MCF 10A (cell line): Measurements from ENCODE around the gene GRK6. TPM values are rescaled to one million over a fixed set of nuclear protein-coding genes. Genes with fewer than 3 reads are reported as not detected.

ENCODE experiments used
- BruUV-seq: library from RNA; stranded (reverse); fragments of 400-500 nt; replicated peaks from 2 replicates; lab custom pipeline; 2021; lab: Mats Ljungman, UMichigan
- CTCF ChIA-PET: fragments of 300-600 bp; sonication (Branson Sonifier 250); formaldehyde crosslinking; extraction: SDS; loops from one replicate; lab custom pipeline; 2021; ENCODE audit warnings: antibody characterized with exemption, inconsistent platforms; lab: Yijun Ruan, JAX
- POLR2A ChIA-PET: fragments of 300-600, 350-650 bp; sonication (Branson Sonifier 250); formaldehyde crosslinking; extraction: SDS; loops from one replicate; lab custom pipeline; 2020; ENCODE audit warnings: antibody characterized with exemption, inconsistent platforms; lab: Yijun Ruan, JAX
- DNase-seq: peaks from one replicate; pipeline ENCODE4 v3.0.0-alpha.2; 2018; ENCODE audit not compliant: unreplicated experiment
- H3K27ac Mint-ChIP-seq: one replicate; pipeline ENCODE4 v1.8.0; 2022; ENCODE audit warnings: mild to moderate bottlenecking, low read depth, mixed read lengths; ENCODE audit not compliant: unreplicated experiment
- H3K27me3 Mint-ChIP-seq: one replicate; pipeline ENCODE4 v1.8.0; 2022; ENCODE audit warnings: mixed read lengths; ENCODE audit not compliant: insufficient read depth, unreplicated experiment
- H3K36me3 Mint-ChIP-seq: one replicate; pipeline ENCODE4 v1.8.0; 2022; ENCODE audit warnings: mild to moderate bottlenecking, moderate library complexity, mixed read lengths; ENCODE audit not compliant: insufficient read depth, unreplicated experiment
- H3K4me1 Mint-ChIP-seq: one replicate; pipeline ENCODE4 v1.8.0; 2022; ENCODE audit warnings: mixed read lengths; ENCODE audit not compliant: insufficient read depth, unreplicated experiment
- H3K4me3 Mint-ChIP-seq: one replicate; pipeline ENCODE4 v1.8.0; 2022; ENCODE audit warnings: mild to moderate bottlenecking, moderate library complexity, mixed read lengths; ENCODE audit not compliant: unreplicated experiment
- H3K9me3 Mint-ChIP-seq: one replicate; pipeline ENCODE4 v1.8.0; 2022; ENCODE audit warnings: mixed read lengths; ENCODE audit not compliant: unreplicated experiment
- CTCF ChIP-seq: fragments of 200-600 bp; IDR thresholded peaks from one replicate; pipeline ENCODE4 v1.8.0; 2022; ENCODE audit warnings: antibody characterized with exemption, mild to moderate bottlenecking; ENCODE audit not compliant: unreplicated experiment
- intact Hi-C: fragments of 100-400 bp; cut with micrococcal nuclease; formaldehyde crosslinking; loops from 2 replicates; pipeline ENCODE4 v1.14.1; 2022
- total RNA-seq: library from RNA; stranded (reverse); gene quantifications from 2 replicates; pipeline ENCODE4 v1.2.3, GENCODE V29; 2022

GRK6 gene
- total RNA-seq, 1 experiment from 2014 or later = 52.0 TPM

- H3K4me1 Mint-ChIP-seq = peaks cover 6% of the 10 kb centered on the region
- no peak overlapping the region for H3K4me3 Mint-ChIP-seq
- peak; percentile 68 for TF ChIP-seq CTCF
- H3K9me3 Mint-ChIP-seq = no peaks in the 10 kb centered on the region
- no peak overlapping the region for H3K27ac Mint-ChIP-seq
- CTCF ChIA-PET = interaction anchor here (0.5 to 15.3 kb wide), 34 partner anchors 8 to 1421 kb away, joined by 3 to 277 read pairs (median 4); partner anchors contain the start of genes PFN3 and PRR7
- peak; percentile 99 for DNase-seq
- POLR2A ChIA-PET = interaction anchor here (0.7 to 12.7 kb wide), 7 partner anchors 11 to 106 kb away, joined by 3 to 202 read pairs (median 4); partner anchors contain the start of genes LMAN2, PDLIM7, PFN3 and PRR7
- peaks cover 38% of the 10 kb centered on the region for H3K36me3 Mint-ChIP-seq
- no peaks in the 10 kb centered on the region for H3K27me3 Mint-ChIP-seq
- intact Hi-C loops = no loop called here
- BruUV-seq = TSS peak; percentile 48
Observed at GRCh38 chr5:177456976-177457851, 30.7 kb downstream of the GRK6 start.

- Mint-ChIP-seq H3K4me3 (no peak overlapping the region), H3K27ac (no peak overlapping the region), H3K9me3 (no peaks in the 10 kb centered on the region), H3K27me3 (no peaks in the 10 kb centered on the region), H3K4me1 (peaks cover 6% of the 10 kb centered on the region), H3K36me3 (peaks cover 35% of the 10 kb centered on the region)
- no peak for TF ChIP-seq CTCF
- POLR2A ChIA-PET = interaction anchor here (0.7 to 12.7 kb wide), 6 partner anchors 12 to 68 kb away, joined by 3 to 202 read pairs (median 6); partner anchors contain the start of genes PDLIM7, PFN3 and PRR7
- intact Hi-C loops = no loop called here
- no TSS peak for BruUV-seq
- DNase-seq = no peak
- CTCF ChIA-PET = interaction anchor here (0.5 to 15.3 kb wide), 20 partner anchors 7 to 347 kb away, joined by 3 to 277 read pairs (median 5); partner anchors contain the start of genes PFN3 and PRR7
Observed at GRCh38 chr5:177457852-177458681, 31.6 kb downstream of the GRK6 start.

GRCh38 chr5:177458912-177459350 lies 32.5 kb downstream of the GRK6 start:
- POLR2A ChIA-PET = interaction anchor here (0.6 to 1.4 kb wide), 3 partner anchors 11 to 55 kb away, joined by 4 read pairs; no protein-coding TSS in a partner anchor
- no peak overlapping the region for H3K4me3 Mint-ChIP-seq
- TF ChIP-seq CTCF = no peak
- peaks cover 29% of the 10 kb centered on the region for H3K36me3 Mint-ChIP-seq
- BruUV-seq = no TSS peak
- DNase-seq = no peak
- intact Hi-C loops = no loop called here
- H3K27ac Mint-ChIP-seq = no peak overlapping the region
- no peaks in the 10 kb centered on the region for H3K27me3 Mint-ChIP-seq
- H3K9me3 Mint-ChIP-seq = no peaks in the 10 kb centered on the region
- peaks cover 3% of the 10 kb centered on the region for H3K4me1 Mint-ChIP-seq
- CTCF ChIA-PET = interaction anchor here (1.3 to 15.3 kb wide), 4 partner anchors 19 to 69 kb away, joined by 3 to 209 read pairs (median 6); no protein-coding TSS in a partner anchor
